HEK293 (cell line): ENCODE data around the gene CRK.

Source experiments
- CTCF ChIA-PET: fragments of 350-600 bp; formaldehyde crosslinking; extraction: SDS; loops from one replicate; lab custom pipeline; 2021; ENCODE audit warnings: antibody characterized with exemption; lab: Yijun Ruan, JAX
- POLR2A ChIA-PET: fragments of 300-600 bp; formaldehyde crosslinking; extraction: SDS; loops from one replicate; lab custom pipeline; 2020; ENCODE audit warnings: antibody characterized with exemption, inconsistent platforms; lab: Yijun Ruan, JAX
- H3K27ac ChIP-seq: fragments of 200-500 bp; sonication (Bioruptor generic); 2 replicates; pipeline ENCODE4 v1.5.1; 2014; ENCODE audit warnings: low read depth, low read length, control low read depth, inconsistent platforms; ENCODE audit errors: extremely low read depth
- H3K36me3 ChIP-seq, 2 experiments: fragments of 200-500 bp in 1 of 2; sonication (Bioruptor generic) in 1 of 2; 1 replicate in 1 of 2; 2 replicates in 1 of 2; pipeline ENCODE4 v1.5.1; 2014 to 2017; ENCODE audit warnings: inconsistent platforms in 2 of 2, low read length in 2 of 2; ENCODE audit not compliant: control insufficient read depth in 2 of 2, insufficient read depth in 1 of 2
- H3K4me1 ChIP-seq: fragments of 200-500 bp; sonication (Bioruptor generic); 2 replicates; pipeline ENCODE4 v1.5.1; 2014; ENCODE audit warnings: mild to moderate bottlenecking, low read length, inconsistent platforms; ENCODE audit not compliant: control insufficient read depth, insufficient read depth
- H3K4me3 ChIP-seq: 2 replicates; pipeline ENCODE4 v1.5.1; 2011; ENCODE audit warnings: low read depth, mild to moderate bottlenecking, control low read depth, low read length, moderate library complexity
- H3K9me3 ChIP-seq: fragments of 200-500 bp; sonication (Bioruptor generic); 2 replicates; pipeline ENCODE4 v1.5.1; 2014; ENCODE audit warnings: low read depth, low read length, inconsistent platforms; ENCODE audit not compliant: control insufficient read depth, insufficient read depth
- AEBP2 ChIP-seq: fragments of 450-650 bp; formaldehyde crosslinking; IDR thresholded peaks from 2 replicates; pipeline ENCODE4 v1.5.1; 2016; ENCODE audit warnings: missing biosample characterization, missing genetic modification characterization, borderline replicate concordance
- BCL11B ChIP-seq: fragments of 450-650 bp; formaldehyde crosslinking; IDR thresholded peaks from 2 replicates; pipeline ENCODE4 v1.5.1; 2016; ENCODE audit warnings: low read depth, missing biosample characterization, missing genetic modification characterization
- KLF17 ChIP-seq: fragments of 450-650 bp; formaldehyde crosslinking; IDR thresholded peaks from 2 replicates; pipeline ENCODE4 v1.5.1; 2016; ENCODE audit warnings: missing biosample characterization, missing genetic modification characterization
- PRDM2 ChIP-seq: fragments of 450-650 bp; formaldehyde crosslinking; IDR thresholded peaks from 2 replicates; pipeline ENCODE4 v1.5.1; 2016; ENCODE audit warnings: missing biosample characterization, missing genetic modification characterization, borderline replicate concordance
- SETDB1 ChIP-seq: IDR thresholded peaks from one replicate; pipeline ENCODE4 v1.6.1; 2017; ENCODE audit warnings: mild to moderate bottlenecking, low read length, moderate library complexity, mixed read lengths; ENCODE audit not compliant: insufficient read length
- ZNF10 ChIP-seq: fragments of 450-650 bp; formaldehyde crosslinking; IDR thresholded peaks from 2 replicates; pipeline ENCODE4 v1.5.1; 2017; ENCODE audit warnings: missing biosample characterization, missing genetic modification characterization
- ZNF132 ChIP-seq: fragments of 450-650 bp; formaldehyde crosslinking; IDR thresholded peaks from 2 replicates; pipeline ENCODE4 v1.5.1; 2017; ENCODE audit warnings: missing biosample characterization, missing genetic modification characterization, borderline replicate concordance
- ZNF19 ChIP-seq: fragments of 450-650 bp; formaldehyde crosslinking; IDR thresholded peaks from 2 replicates; pipeline ENCODE4; 2016; ENCODE audit warnings: missing biosample characterization, missing genetic modification characterization, low read depth
- ZNF324 ChIP-seq: fragments of 450-650 bp; formaldehyde crosslinking; IDR thresholded peaks from 2 replicates; pipeline ENCODE4 v1.5.1; 2016; ENCODE audit warnings: missing biosample characterization, missing genetic modification characterization
- ZNF366 ChIP-seq: fragments of 450-650 bp; formaldehyde crosslinking; conservative IDR thresholded peaks from 2 replicates; pipeline ENCODE4 v1.5.1; 2016; ENCODE audit warnings: missing biosample characterization, missing genetic modification characterization
- ZNF394 ChIP-seq: fragments of 450-650 bp; formaldehyde crosslinking; IDR thresholded peaks from 2 replicates; pipeline ENCODE4 v1.5.1; 2016; ENCODE audit warnings: missing biosample characterization, missing genetic modification characterization, mild to moderate bottlenecking, moderate library complexity, borderline replicate concordance
- ZNF670 ChIP-seq: fragments of 450-650 bp; formaldehyde crosslinking; IDR thresholded peaks from 2 replicates; pipeline ENCODE4 v1.5.1; 2016; ENCODE audit warnings: missing biosample characterization, missing genetic modification characterization, low read depth
- ZNF776 ChIP-seq: fragments of 450-650 bp; formaldehyde crosslinking; IDR thresholded peaks from 2 replicates; pipeline ENCODE4 v1.5.0; 2017; ENCODE audit warnings: missing biosample characterization, missing genetic modification characterization, borderline replicate concordance
- ZNF791 ChIP-seq: fragments of 450-650 bp; formaldehyde crosslinking; IDR thresholded peaks from 2 replicates; pipeline ENCODE4 v1.5.1; 2016; ENCODE audit warnings: missing biosample characterization, missing genetic modification characterization
- ZNF837 ChIP-seq: fragments of 450-650 bp; formaldehyde crosslinking; IDR thresholded peaks from 2 replicates; pipeline ENCODE4 v1.5.1; 2016; ENCODE audit warnings: missing biosample characterization, missing genetic modification characterization
- ZSCAN16 ChIP-seq: fragments of 450-650 bp; formaldehyde crosslinking; IDR thresholded peaks from 2 replicates; pipeline ENCODE4 v1.5.1; 2016; ENCODE audit warnings: missing biosample characterization, missing genetic modification characterization
- TF ChIP-seq, protein P1 (sequence below): fragments of 450-650 bp; formaldehyde crosslinking; IDR thresholded peaks from 2 replicates; pipeline ENCODE4 v1.5.1; 2017; ENCODE audit warnings: missing biosample characterization, missing genetic modification characterization
- TF ChIP-seq, protein P2 (sequence below): fragments of 450-650 bp; formaldehyde crosslinking; IDR thresholded peaks from 2 replicates; pipeline ENCODE4 v1.5.1; 2016; ENCODE audit warnings: missing biosample characterization, missing genetic modification characterization

CRK gene

DNA sequence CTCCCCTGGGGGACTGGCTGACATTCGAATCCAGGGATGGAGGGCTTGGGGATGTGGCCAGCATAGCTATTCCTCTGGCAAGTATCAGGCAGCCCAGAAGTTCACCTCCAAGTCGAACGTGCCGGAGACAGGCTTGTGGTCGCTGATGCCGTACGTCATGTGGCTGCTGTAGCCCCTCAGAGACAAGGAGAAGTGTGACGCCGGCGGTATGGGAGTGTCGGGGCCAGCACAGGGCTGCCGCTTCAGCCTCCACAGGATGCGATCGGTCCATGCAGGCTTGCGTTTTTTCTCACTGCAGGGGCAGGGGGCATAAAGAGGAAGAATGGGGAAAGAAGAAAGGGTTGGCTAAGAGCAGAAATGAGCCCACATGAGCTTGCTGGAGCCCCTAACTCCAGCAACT is 41.8 kb upstream of the CRK start:
- Histone ChIP-seq H3K4me1 (no peaks in the 10 kb centered on the region), H3K36me3 (peaks cover 0 to 48% of the 10 kb centered on the region in 2 experiments; a peak in 2 of 3 replicates), H3K9me3 (no peaks in the 10 kb centered on the region), H3K27ac (no peak overlapping the region), H3K4me3 (no peak overlapping the region)
- TF ChIP-seq ZSCAN16 (tag by site-specific recombination) (no peak), PRDM2 (tag by site-specific recombination) (no peak), BCL11B (tag by site-specific recombination) (no peak), ZNF19 (tag by site-specific recombination) (no peak), ZNF670 (tag by site-specific recombination) (no peak), ZNF791 (no peak), ZNF366 (tag by site-specific recombination) (no peak), ZNF10 (no peak), ZNF324 (tag by site-specific recombination) (no peak), ZNF394 (tag by site-specific recombination) (no peak), AEBP2 (tag by site-specific recombination) (no peak), ZNF837 (tag by site-specific recombination) (no peak), KLF17 (tag by site-specific recombination) (no peak), SETDB1 (no peak), ZNF132 (tag by site-specific recombination) (no peak), ZNF776 (no peak)
- TF ChIP-seq, protein P1, sequence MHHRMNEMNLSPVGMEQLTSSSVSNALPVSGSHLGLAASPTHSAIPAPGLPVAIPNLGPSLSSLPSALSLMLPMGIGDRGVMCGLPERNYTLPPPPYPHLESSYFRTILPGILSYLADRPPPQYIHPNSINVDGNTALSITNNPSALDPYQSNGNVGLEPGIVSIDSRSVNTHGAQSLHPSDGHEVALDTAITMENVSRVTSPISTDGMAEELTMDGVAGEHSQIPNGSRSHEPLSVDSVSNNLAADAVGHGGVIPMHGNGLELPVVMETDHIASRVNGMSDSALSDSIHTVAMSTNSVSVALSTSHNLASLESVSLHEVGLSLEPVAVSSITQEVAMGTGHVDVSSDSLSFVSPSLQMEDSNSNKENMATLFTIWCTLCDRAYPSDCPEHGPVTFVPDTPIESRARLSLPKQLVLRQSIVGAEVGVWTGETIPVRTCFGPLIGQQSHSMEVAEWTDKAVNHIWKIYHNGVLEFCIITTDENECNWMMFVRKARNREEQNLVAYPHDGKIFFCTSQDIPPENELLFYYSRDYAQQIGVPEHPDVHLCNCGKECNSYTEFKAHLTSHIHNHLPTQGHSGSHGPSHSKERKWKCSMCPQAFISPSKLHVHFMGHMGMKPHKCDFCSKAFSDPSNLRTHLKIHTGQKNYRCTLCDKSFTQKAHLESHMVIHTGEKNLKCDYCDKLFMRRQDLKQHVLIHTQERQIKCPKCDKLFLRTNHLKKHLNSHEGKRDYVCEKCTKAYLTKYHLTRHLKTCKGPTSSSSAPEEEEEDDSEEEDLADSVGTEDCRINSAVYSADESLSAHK, result no peak
- TF ChIP-seq, protein P2, sequence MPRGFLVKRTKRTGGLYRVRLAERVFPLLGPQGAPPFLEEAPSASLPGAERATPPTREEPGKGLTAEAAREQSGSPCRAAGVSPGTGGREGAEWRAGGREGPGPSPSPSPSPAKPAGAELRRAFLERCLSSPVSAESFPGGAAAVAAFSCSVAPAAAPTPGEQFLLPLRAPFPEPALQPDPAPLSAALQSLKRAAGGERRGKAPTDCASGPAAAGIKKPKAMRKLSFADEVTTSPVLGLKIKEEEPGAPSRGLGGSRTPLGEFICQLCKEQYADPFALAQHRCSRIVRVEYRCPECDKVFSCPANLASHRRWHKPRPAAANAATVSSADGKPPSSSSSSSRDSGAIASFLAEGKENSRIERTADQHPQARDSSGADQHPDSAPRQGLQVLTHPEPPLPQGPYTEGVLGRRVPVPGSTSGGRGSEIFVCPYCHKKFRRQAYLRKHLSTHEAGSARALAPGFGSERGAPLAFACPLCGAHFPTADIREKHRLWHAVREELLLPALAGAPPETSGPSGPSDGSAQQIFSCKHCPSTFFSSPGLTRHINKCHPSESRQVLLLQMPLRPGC (tag by site-specific recombination), result no peak
- CTCF ChIA-PET, result interaction anchor here (0.8 kb wide), 2 partner anchors 18 to 133 kb away, joined by 3 to 5 read pairs; partner anchors contain the start of gene INPP5K
- POLR2A ChIA-PET, result interaction anchor here (1.1 to 3.9 kb wide), 6 partner anchors 10 to 63 kb away, joined by 3 to 11 read pairs (median 8); partner anchors contain the start of gene INPP5K
